Brain microvascular endothelial cell (primary cell): Measurements from ENCODE around the gene SLC1A7.

Experiments
- DNase-seq: peaks from one replicate; pipeline ENCODE4 v3.0.0-alpha.2; 2020
- H3K27ac ChIP-seq: fragments of 250-450 bp; sonication (Bioruptor Pico); 2 replicates; pipeline ENCODE4 v1.5.1; 2020; ENCODE audit warnings: mild to moderate bottlenecking, moderate library complexity
- H3K27me3 ChIP-seq: fragments of 250-450 bp; sonication (Bioruptor Pico); replicated peaks from 2 replicates; pipeline ENCODE4 v1.5.1; 2020; ENCODE audit warnings: mild to moderate bottlenecking
- H3K36me3 ChIP-seq: fragments of 250-450 bp; sonication (Bioruptor Pico); replicated peaks from 2 replicates; pipeline ENCODE4 v1.5.1; 2020; ENCODE audit warnings: mild to moderate bottlenecking
- H3K4me3 ChIP-seq: 2 replicates; pipeline ENCODE4 v1.5.1; 2011; ENCODE audit warnings: low read depth, mild to moderate bottlenecking, control low read depth, low read length, moderate library complexity
- in situ Hi-C: cut with HindIII; loops from 2 replicates; pipeline ENCODE4 v1.10.0; 2017; ENCODE audit warnings: low sequenced_read_pairs, low pct_ligation_motif_present
- TF ChIP-seq, protein P1 (sequence below): IDR thresholded peaks from 2 replicates; pipeline ENCODE4 v1.5.1; 2011; ENCODE audit warnings: low read depth, mild to moderate bottlenecking, moderate library complexity, low read length, control low read depth, inconsistent platforms; ENCODE audit errors: missing control alignments

The SLC1A7 gene

DNA sequence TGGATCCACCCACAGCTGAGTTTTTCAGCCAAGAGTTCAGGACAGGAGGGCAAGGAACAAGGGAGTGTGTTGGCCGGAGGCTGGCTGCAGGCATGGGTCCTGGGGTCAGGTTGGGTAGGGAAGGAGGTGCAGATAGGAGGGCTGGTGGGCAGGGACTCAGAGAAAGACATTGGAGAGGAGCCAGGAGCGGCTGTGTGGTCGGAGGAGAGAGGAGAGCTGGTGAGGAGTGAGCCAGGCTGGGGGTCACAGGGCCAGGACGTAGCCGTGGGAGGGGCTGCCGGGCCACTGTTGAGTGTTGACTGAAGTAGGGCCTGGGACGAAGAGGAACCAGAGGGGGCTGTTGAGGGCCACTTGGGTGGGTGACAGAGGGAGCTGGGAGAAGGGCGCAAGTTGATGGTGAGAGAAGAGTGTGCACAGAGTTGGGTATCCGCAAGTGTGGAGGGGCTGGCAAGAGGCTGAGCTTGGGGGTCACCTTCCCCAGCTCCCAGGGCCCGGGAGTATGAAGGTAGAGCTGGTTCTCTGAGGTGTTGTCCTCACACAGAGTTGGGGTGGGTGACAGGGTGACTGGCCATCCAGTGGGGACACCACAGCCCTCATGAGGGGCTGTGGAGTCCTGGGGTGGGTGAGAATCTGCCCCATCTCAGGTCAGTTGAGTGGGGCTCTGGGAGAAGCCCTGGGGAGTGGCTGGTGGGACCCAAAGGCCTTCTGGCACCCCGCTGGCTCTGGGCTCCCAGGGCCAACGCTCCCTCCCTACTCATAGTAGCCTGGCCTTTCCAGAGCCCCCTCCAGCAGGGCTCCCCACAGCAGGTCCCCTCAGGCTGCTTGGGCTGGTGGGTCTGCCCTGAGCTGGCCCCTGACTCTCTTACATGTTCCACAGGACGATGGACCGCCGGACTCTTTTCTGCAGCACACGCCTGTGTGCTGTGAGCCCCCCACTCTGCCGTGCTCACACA lies 58.5 kb downstream of the SLC1A7 start:
- no peaks in the 10 kb centered on the region for H3K27me3 ChIP-seq
- TF ChIP-seq, protein P1, sequence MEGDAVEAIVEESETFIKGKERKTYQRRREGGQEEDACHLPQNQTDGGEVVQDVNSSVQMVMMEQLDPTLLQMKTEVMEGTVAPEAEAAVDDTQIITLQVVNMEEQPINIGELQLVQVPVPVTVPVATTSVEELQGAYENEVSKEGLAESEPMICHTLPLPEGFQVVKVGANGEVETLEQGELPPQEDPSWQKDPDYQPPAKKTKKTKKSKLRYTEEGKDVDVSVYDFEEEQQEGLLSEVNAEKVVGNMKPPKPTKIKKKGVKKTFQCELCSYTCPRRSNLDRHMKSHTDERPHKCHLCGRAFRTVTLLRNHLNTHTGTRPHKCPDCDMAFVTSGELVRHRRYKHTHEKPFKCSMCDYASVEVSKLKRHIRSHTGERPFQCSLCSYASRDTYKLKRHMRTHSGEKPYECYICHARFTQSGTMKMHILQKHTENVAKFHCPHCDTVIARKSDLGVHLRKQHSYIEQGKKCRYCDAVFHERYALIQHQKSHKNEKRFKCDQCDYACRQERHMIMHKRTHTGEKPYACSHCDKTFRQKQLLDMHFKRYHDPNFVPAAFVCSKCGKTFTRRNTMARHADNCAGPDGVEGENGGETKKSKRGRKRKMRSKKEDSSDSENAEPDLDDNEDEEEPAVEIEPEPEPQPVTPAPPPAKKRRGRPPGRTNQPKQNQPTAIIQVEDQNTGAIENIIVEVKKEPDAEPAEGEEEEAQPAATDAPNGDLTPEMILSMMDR, result no peak
- in situ Hi-C loops, result no loop called here

DNA sequence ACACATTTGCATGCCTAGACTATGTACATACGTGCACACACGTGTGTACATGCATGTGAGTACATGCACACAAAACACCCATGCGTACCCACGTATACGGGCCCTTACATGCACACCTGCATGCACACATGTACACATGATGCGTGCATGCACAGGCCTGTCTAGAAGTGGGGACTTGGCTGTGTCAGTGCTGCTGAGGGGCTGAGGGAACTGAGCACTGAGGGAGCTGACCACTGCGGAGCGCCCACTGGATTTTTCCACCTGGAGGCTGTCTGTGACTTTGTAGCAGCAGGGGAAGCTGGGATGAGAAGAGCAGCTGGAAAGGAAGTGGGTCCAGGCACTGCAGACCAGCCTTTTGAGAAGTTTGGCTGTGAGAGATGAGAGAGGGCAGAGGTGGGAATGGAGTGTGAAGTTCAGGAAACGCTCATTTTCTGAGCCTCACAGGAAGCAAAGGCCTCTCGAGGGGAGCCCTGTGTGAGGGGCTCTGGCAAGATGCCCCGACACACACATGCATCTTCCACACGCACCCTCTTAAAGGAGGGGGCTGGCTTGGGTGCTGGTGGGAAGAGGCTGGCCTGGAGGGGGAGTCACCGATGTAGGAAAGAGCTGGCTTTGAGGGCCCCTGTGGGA lies 59.5 kb downstream of the SLC1A7 start:
- no peaks in the 10 kb centered on the region for H3K27me3 ChIP-seq
- DNase-seq, result no peak
- H3K4me3 ChIP-seq, result no peak overlapping the region
- H3K36me3 ChIP-seq, result no peaks in the 10 kb centered on the region
- in situ Hi-C loops, result no loop called here
- no peak overlapping the region for H3K27ac ChIP-seq
- TF ChIP-seq, protein P1, result no peak

More for the DNA sequence above, 58.5 kb downstream of the SLC1A7 start:
- H3K4me3 ChIP-seq, result no peak overlapping the region
- no peak overlapping the region for H3K27ac ChIP-seq
- DNase-seq, result no peak
- H3K36me3 ChIP-seq, result no peaks in the 10 kb centered on the region

DNA sequence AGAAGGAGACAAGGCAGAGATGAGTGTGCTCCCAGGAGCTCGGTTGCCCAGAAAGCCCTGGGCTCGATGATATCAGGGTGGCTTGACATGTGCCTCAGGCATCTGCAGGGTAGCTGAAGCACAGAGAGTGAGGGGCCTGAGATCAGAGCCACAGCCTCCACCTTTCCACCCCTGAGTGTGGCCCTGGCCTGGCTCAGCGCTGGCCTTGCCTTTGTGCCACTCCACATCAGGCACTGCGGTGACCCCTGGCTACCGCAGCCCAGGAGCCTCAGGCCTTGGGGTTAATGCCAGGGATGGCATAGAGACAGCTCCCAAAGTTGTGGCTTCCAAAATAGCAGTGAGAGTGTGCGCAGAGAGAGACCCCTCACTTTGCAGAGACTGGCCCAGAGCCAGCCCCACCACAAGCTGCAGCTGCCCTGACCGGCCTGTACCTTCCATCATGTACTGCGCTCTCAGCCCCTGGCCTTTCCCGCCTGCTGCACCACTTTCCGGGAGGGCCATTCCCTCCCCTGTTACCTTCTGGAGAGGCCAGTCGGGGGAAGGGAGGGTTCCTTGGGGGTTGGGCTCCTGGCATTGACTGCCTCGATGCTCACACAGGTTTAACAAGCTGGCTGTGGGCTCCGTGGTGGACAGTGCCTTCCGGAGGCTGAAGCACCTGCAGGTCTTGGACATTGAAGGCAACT lies 60.9 kb downstream of the SLC1A7 start:
- Histone ChIP-seq H3K27ac (no peak overlapping the region), H3K27me3 (no peaks in the 10 kb centered on the region), H3K36me3 (no peaks in the 10 kb centered on the region), H3K4me3 (no peak overlapping the region)
- DNase-seq, result no peak
- in situ Hi-C loops, result no loop called here
- TF ChIP-seq, protein P1, result no peak

DNA sequence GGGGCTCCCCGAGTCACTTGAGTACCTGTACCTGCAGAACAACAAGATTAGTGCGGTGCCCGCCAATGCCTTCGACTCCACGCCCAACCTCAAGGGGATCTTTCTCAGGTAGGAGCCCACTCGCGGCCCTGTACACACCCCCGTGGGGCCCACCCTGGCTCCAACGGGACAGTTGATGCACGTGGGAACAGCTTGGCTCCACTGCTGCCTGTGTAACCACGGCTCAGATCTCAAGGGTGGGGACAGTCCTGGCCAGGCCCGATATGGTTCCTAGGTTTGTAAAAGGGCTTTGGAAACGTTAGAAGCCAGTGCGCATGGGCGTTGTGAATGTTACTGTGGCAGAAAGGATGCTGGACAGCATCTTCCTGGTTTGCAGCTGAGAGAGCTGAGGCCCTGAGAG lies 61.7 kb downstream of the SLC1A7 start:
- in situ Hi-C loops, result no loop called here
- TF ChIP-seq, protein P1, result no peak

DNA sequence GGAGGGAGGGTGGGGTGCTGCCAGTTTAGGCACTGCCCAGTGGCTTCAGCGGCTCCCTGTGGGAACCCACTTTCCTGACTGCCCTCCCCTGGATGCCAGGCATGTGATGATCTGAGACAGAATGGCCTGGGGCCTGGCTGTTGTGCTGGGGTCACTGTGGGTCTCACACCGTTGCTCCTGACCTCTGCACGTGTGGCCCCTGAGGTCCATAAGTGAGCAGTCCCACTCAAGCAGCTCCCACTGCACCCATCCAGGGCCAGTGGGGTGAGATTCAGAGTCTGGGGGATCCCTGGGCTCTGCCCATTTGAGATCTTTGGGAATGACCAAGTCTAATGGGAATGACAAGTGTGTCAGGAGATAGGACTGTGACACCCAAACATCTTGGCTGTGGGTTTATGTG lies 62.4 kb downstream of the SLC1A7 start:
- no peaks in the 10 kb centered on the region for H3K36me3 ChIP-seq
- in situ Hi-C loops, result no loop called here
- no peak for DNase-seq
- TF ChIP-seq, protein P1, result no peak
- no peak overlapping the region for H3K27ac ChIP-seq
- no peaks in the 10 kb centered on the region for H3K27me3 ChIP-seq
- H3K4me3 ChIP-seq, result no peak overlapping the region

More for the DNA sequence above, 61.7 kb downstream of the SLC1A7 start:
- Histone ChIP-seq H3K27me3 (no peaks in the 10 kb centered on the region), H3K4me3 (no peak overlapping the region), H3K27ac (no peak overlapping the region), H3K36me3 (no peaks in the 10 kb centered on the region)
- no peak for DNase-seq
